ENCODE results near the gene ACTL10. TPM values are rescaled to one million over a fixed set of nuclear protein-coding genes. Genes with fewer than 3 reads are reported as not detected.

Gene ACTL10
- total RNA-seq, 1 experiment from 2014 or later, result 1.3 TPM

DNA sequence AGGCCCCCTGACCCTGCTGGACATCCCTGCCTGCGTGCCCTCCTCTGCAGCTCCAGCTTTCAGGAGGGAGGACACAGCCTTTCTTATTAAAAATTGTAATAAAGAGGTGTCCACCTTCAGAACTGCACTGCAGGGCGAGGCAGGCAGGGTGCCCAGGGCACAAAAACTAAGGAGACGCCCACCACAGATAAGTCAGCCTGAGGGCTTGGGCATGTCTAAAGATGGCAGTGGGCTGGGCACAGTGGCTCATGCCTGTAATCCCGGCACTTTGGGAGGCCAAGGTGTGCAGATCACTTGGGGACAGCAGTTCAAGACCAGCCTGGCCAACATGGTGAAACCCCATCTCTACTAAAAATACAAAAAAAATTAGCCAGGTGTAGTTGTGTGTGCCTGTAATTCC, 11.6 kb upstream of the ACTL10 start:
- H3K27me3 Mint-ChIP-seq (ENCODE audit: low read depth), result no peaks in the 10 kb centered on the region
- no peaks in the 10 kb centered on the region for H3K9me3 Mint-ChIP-seq
- DNase-seq (ENCODE audit: low spot score) (no peak), ATAC-seq (no peak)
- ChIA-PET POLR2A (interaction anchor here (4.6 kb wide), 1 partner anchor 12 kb away, joined by 24 read pairs; the partner anchor contains the start of gene ACTL10), CTCF (interaction anchor here (0.9 to 6.9 kb wide), 2 partner anchors 11 to 198 kb away, joined by 4 to 134 read pairs; partner anchors contain the start of genes ACTL10 and C20orf144)
- TF ChIP-seq TCF7 (CRISPR knock-in tag; IDR thresholded peaks at IDR 0.05; ENCODE audit: low read depth) (no peak), ZMAT4 (CRISPR knock-in tag; IDR thresholded peaks at IDR 0.05) (no peak), ETV6 (CRISPR knock-in tag; IDR thresholded peaks at IDR 0.05) (no peak), IRF2 (CRISPR knock-in tag; IDR thresholded peaks at IDR 0.05; ENCODE audit: borderline replicate concordance, low read depth) (no peak), ZNF416 (CRISPR knock-in tag; IDR thresholded peaks at IDR 0.05) (no peak), GRHL2 (CRISPR knock-in tag; IDR thresholded peaks at IDR 0.05; ENCODE audit: insufficient replicate concordance, severe bottlenecking) (no peak)
- TF ChIP-seq, protein P1, sequence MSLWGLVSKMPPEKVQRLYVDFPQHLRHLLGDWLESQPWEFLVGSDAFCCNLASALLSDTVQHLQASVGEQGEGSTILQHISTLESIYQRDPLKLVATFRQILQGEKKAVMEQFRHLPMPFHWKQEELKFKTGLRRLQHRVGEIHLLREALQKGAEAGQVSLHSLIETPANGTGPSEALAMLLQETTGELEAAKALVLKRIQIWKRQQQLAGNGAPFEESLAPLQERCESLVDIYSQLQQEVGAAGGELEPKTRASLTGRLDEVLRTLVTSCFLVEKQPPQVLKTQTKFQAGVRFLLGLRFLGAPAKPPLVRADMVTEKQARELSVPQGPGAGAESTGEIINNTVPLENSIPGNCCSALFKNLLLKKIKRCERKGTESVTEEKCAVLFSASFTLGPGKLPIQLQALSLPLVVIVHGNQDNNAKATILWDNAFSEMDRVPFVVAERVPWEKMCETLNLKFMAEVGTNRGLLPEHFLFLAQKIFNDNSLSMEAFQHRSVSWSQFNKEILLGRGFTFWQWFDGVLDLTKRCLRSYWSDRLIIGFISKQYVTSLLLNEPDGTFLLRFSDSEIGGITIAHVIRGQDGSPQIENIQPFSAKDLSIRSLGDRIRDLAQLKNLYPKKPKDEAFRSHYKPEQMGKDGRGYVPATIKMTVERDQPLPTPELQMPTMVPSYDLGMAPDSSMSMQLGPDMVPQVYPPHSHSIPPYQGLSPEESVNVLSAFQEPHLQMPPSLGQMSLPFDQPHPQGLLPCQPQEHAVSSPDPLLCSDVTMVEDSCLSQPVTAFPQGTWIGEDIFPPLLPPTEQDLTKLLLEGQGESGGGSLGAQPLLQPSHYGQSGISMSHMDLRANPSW (CRISPR knock-in tag; conservative IDR thresholded peaks at IDR 0.05; ENCODE audit: low read depth), result no peak
- TF ChIP-seq, protein P2, sequence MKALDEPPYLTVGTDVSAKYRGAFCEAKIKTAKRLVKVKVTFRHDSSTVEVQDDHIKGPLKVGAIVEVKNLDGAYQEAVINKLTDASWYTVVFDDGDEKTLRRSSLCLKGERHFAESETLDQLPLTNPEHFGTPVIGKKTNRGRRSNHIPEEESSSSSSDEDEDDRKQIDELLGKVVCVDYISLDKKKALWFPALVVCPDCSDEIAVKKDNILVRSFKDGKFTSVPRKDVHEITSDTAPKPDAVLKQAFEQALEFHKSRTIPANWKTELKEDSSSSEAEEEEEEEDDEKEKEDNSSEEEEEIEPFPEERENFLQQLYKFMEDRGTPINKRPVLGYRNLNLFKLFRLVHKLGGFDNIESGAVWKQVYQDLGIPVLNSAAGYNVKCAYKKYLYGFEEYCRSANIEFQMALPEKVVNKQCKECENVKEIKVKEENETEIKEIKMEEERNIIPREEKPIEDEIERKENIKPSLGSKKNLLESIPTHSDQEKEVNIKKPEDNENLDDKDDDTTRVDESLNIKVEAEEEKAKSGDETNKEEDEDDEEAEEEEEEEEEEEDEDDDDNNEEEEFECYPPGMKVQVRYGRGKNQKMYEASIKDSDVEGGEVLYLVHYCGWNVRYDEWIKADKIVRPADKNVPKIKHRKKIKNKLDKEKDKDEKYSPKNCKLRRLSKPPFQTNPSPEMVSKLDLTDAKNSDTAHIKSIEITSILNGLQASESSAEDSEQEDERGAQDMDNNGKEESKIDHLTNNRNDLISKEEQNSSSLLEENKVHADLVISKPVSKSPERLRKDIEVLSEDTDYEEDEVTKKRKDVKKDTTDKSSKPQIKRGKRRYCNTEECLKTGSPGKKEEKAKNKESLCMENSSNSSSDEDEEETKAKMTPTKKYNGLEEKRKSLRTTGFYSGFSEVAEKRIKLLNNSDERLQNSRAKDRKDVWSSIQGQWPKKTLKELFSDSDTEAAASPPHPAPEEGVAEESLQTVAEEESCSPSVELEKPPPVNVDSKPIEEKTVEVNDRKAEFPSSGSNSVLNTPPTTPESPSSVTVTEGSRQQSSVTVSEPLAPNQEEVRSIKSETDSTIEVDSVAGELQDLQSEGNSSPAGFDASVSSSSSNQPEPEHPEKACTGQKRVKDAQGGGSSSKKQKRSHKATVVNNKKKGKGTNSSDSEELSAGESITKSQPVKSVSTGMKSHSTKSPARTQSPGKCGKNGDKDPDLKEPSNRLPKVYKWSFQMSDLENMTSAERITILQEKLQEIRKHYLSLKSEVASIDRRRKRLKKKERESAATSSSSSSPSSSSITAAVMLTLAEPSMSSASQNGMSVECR (CRISPR knock-in tag; IDR thresholded peaks at IDR 0.05; ENCODE audit: borderline replicate concordance), result no peak
- H3K36me3 Mint-ChIP-seq, result peaks cover 6% of the 10 kb centered on the region
- peaks cover 26% of the 10 kb centered on the region for H3K4me1 Mint-ChIP-seq
- no peak overlapping the region for H3K4me3 Mint-ChIP-seq
- H3K27ac Mint-ChIP-seq, result 0 out of 2 replicates have a peak overlapping the region, but pooled peaks have one; percentile 20

DNA sequence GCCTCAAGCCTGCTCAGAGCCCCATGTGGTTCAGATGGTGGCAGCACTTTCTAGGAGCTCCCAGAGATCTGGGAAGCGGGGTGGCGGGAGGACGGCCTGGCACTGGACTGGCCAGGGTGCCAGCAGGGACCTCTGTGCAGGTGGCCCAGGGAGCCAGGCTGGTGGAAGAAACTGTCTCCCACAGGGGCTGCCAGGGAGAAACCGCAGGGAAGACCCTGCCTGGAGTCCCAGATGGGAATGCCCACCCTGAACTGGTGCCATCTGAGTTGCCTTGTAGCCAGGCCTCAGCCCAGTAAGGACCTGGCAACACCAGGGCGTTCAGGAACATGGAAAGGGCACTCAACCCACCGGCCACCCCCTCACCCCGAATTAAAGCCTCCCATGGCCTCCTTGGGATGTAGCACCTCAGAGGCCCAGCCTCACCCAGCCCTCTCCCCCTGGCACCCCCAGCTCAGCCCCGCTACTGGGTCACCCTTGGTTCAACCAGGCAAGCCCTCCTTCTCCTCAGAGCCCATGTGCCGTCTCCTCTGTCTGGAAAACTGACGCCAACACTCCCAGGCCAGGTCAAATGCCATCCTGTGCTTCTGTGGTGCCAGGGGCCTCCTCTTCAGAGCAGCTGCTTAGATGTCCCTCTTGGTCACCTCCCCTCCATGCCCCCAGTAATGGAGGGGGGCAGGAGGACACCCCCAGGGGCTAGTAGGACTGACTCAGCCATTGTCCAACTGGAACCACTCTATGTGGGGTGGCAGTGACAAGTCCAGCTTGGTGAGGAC, 10.5 kb upstream of the ACTL10 start:
- Mint-ChIP-seq H3K4me1 (peaks cover 23% of the 10 kb centered on the region), H3K4me3 (no peak overlapping the region), H3K27ac (no peak overlapping the region)
- TF ChIP-seq SP1 (CRISPR knock-in tag; conservative IDR thresholded peaks at IDR 0.05), result no peak
- TF ChIP-seq FOXJ3 (CRISPR knock-in tag; IDR thresholded peaks at IDR 0.05; ENCODE audit: borderline replicate concordance), result no peak
- no peak for TF ChIP-seq AFF4 (CRISPR knock-in tag; IDR thresholded peaks at IDR 0.05; ENCODE audit: borderline replicate concordance)
- TF ChIP-seq SMAD4 (CRISPR knock-in tag; IDR thresholded peaks at IDR 0.05), result no peak
- no peak for TF ChIP-seq CREM (CRISPR knock-in tag; IDR thresholded peaks at IDR 0.05)
- TF ChIP-seq CBFB (CRISPR knock-in tag; IDR thresholded peaks at IDR 0.05; ENCODE audit: low read depth), result no peak
- TF ChIP-seq USF1 (CRISPR knock-in tag; IDR thresholded peaks at IDR 0.05), result no peak
- TF ChIP-seq IRF2 (CRISPR knock-in tag; IDR thresholded peaks at IDR 0.05; ENCODE audit: borderline replicate concordance, low read depth), result no peak
- TF ChIP-seq ZNF416 (CRISPR knock-in tag; IDR thresholded peaks at IDR 0.05), result no peak
- TF ChIP-seq, protein P2 (CRISPR knock-in tag; IDR thresholded peaks at IDR 0.05; ENCODE audit: borderline replicate concordance), result no peak

More for the DNA sequence above, 10.5 kb upstream of the ACTL10 start:
- ChIA-PET CTCF (interaction anchor here (0.7 to 6.9 kb wide), 3 partner anchors 10 to 199 kb away, joined by 3 to 134 read pairs (median 6); partner anchors contain the start of genes ACTL10 and C20orf144), POLR2A (interaction anchor here (4.6 kb wide), 1 partner anchor 11 kb away, joined by 24 read pairs; the partner anchor contains the start of gene ACTL10)
- Mint-ChIP-seq H3K36me3 (peaks cover 6% of the 10 kb centered on the region), H3K9me3 (no peaks in the 10 kb centered on the region), H3K27me3 (ENCODE audit: low read depth) (no peaks in the 10 kb centered on the region)
- no peak for DNase-seq (ENCODE audit: low spot score)
- ATAC-seq, result no peak

All from WTC11 (cell line).